ENCODE data around the gene CALM1.

DNA sequence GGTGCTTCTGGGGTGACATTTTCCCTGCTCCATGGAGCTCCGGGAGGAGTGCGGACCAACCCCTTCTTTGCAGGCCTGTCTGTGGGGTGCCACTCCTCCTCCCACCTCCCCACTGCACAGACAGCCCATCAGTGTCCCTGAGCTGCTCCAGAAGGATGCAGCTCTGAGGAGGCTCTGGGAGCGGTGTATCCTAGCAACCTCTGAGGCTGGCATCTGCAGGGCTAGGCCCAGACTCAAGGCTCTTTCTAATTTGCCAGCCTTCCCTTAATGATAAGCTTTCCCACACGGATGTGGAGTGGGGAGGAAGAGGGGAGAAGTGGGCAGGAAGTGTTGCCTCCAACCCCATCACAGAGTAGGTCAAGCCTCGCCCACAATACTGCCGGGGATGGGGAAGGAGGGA, 59.7 kb downstream of the CALM1 start:
- TF ChIP-seq, protein P1, sequence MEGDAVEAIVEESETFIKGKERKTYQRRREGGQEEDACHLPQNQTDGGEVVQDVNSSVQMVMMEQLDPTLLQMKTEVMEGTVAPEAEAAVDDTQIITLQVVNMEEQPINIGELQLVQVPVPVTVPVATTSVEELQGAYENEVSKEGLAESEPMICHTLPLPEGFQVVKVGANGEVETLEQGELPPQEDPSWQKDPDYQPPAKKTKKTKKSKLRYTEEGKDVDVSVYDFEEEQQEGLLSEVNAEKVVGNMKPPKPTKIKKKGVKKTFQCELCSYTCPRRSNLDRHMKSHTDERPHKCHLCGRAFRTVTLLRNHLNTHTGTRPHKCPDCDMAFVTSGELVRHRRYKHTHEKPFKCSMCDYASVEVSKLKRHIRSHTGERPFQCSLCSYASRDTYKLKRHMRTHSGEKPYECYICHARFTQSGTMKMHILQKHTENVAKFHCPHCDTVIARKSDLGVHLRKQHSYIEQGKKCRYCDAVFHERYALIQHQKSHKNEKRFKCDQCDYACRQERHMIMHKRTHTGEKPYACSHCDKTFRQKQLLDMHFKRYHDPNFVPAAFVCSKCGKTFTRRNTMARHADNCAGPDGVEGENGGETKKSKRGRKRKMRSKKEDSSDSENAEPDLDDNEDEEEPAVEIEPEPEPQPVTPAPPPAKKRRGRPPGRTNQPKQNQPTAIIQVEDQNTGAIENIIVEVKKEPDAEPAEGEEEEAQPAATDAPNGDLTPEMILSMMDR (IDR thresholded peaks at IDR 0.05): no peak
- TF ChIP-seq POLR2A (IDR thresholded peaks at IDR 0.05): no peak

All from lower leg skin (tissue), 3 donors.